ENCODE data around the gene TCEAL4.

TCEAL4 gene

DNA sequence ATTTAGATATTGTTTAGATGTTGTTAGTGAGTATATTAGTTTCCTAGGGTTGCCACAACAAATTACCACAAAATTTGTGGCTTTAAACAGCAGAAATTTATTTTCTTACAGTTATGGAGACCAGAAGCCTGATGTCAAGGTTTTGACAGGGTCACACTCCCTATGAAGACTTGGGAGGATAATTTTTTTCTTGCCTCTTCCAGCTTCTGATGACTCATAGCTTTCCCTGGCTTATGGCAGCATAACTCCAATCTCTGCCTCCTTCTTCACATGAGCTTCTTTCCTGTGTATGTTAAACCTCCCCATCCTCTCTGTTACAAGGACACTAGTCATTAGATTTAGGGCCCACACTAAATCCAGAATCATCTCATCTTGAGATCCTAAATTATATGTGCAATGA lies 45.2 kb upstream of the TCEAL4 start:
- TF ChIP-seq CTCF (IDR thresholded peaks at IDR 0.05; ENCODE audit: control insufficient read depth, extremely low read depth, insufficient read depth), result no peak
- H3K4me3 ChIP-seq (ENCODE audit: low read depth, low read length), result no peak overlapping the region
- no peak for DNase-seq (ENCODE audit: low read depth)

DNA sequence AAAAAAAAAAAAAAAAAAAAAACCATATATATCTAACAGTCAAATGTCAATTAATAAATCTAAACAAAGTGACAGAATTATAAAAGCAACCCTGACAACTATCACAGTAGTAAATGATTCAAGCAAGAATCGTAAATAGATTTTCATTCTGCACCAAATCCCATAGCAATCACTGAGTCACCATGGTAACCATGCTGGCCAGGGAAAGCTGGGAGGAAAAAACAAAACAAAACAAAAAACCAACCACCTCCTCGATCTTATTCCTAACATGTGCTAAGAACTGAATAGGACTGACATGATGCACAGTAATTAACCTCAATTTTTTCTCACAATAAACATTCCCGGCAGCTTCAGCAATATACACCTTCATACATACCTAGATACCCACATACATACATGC lies 35.4 kb upstream of the TCEAL4 start:
- TF ChIP-seq CTCF (IDR thresholded peaks at IDR 0.05; ENCODE audit: control insufficient read depth, extremely low read depth, insufficient read depth), result no peak

GRCh38 chrX:103550415-103551051 lies 34.8 kb upstream of the TCEAL4 start:
- TF ChIP-seq CTCF (IDR thresholded peaks at IDR 0.05; ENCODE audit: control insufficient read depth, extremely low read depth, insufficient read depth), result no peak
- no peak overlapping the region for H3K4me3 ChIP-seq (ENCODE audit: low read depth, low read length)
- DNase-seq (ENCODE audit: low read depth), result no peak

More for the DNA sequence above, 35.4 kb upstream of the TCEAL4 start:
- no peak for DNase-seq (ENCODE audit: low read depth)
- H3K4me3 ChIP-seq (ENCODE audit: low read depth, low read length), result no peak overlapping the region

DNA sequence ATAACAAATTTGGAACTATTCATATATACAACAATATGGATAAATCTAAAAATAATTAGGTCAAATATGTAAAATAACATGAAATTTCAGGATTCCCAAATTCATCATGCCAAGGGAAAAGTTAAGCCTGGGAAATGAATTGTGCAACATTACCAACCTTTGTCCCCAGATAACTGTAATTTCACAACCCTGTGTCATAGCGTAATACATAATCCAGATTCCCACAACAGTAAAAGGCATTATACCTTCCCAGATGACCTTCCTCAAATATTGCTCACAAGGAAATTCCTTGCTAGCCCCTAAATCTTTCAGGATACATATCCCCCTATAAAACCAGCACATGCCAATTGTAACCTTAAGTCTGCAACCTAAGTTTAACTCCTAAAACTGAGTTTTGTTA lies 33.1 kb upstream of the TCEAL4 start:
- no peak overlapping the region for H3K4me3 ChIP-seq (ENCODE audit: low read depth, low read length)

DNA sequence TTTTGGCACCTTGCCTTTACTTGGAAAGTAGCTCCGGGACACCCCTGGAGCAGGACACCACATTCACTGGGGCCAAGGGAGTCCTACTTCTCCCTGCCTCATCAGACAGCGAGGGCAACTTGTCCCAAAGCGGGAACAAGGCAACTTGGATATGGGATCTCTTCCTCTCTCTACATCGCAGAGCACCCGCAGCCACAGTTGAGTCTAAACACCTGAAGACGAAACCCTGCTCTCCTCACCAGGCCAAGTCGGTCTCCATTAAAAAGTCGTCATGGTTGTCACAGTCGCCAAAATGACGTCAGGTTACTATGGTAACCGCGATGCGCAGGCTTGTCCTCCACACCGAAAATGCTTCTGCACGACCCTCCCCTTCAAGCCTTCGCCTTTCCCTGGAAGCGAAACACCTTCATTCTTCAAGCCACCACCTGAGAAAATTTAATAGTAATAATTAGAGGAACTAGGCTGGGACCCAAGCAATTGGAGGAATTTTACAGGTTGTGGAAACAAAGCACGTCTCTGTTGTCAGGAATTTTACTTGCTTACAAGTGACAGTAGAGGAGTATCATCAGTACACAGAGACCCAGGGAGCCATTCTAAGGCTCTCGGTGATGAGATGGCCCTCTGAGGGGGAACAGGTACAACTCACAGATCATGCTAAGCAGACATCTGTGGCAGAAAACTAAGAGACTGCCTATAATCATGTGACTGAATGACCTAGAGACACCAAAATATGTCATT lies 30.5 kb upstream of the TCEAL4 start:
- TF ChIP-seq CTCF (IDR thresholded peaks at IDR 0.05; ENCODE audit: control insufficient read depth, extremely low read depth, insufficient read depth), result no peak
- DNase-seq (ENCODE audit: low read depth), result peak; percentile 46
- peak overlapping the region; percentile 67 for H3K4me3 ChIP-seq (ENCODE audit: low read depth, low read length)

More for the DNA sequence above, 33.1 kb upstream of the TCEAL4 start:
- TF ChIP-seq CTCF (IDR thresholded peaks at IDR 0.05; ENCODE audit: control insufficient read depth, extremely low read depth, insufficient read depth), result no peak
- DNase-seq (ENCODE audit: low read depth), result no peak

GRCh38 chrX:103556963-103557612 lies 28.2 kb upstream of the TCEAL4 start:
- no peak for DNase-seq (ENCODE audit: low read depth)
- H3K4me3 ChIP-seq (ENCODE audit: low read depth, low read length), result no peak overlapping the region
- TF ChIP-seq CTCF (IDR thresholded peaks at IDR 0.05; ENCODE audit: control insufficient read depth, extremely low read depth, insufficient read depth), result no peak
